ENCODE measurements around the gene DENND1A.

The DENND1A gene

GRCh38 chr9:123484130-123484529 is 445.8 kb downstream of the DENND1A start:
- TF ChIP-seq LEF1 (IDR thresholded peaks at IDR 0.05; ENCODE audit: borderline replicate concordance) (no peak), BHLHE40 (IDR thresholded peaks at IDR 0.05; ENCODE audit: borderline replicate concordance) (no peak), TARDBP (IDR thresholded peaks at IDR 0.05) (no peak), FOXA1 (IDR thresholded peaks at IDR 0.05) (no peak), FOXK2 (IDR thresholded peaks at IDR 0.05) (no peak), L3MBTL2 (conservative IDR thresholded peaks at IDR 0.05) (no peak), ZNF384 (IDR thresholded peaks at IDR 0.05) (no peak), SP1 (IDR thresholded peaks at IDR 0.05) (no peak)
- no peak for DNase-seq (ENCODE audit: extremely low spot score)
- CTCF ChIA-PET: no interaction called here
- POLR2A ChIA-PET: no interaction called here

GRCh38 chr9:123483191-123483803 is 446.6 kb downstream of the DENND1A start:
- POLR2A ChIA-PET: no interaction called here
- CTCF ChIA-PET: no interaction called here
- TF ChIP-seq HDGF (IDR thresholded peaks at IDR 0.05; ENCODE audit: borderline replicate concordance) (no peak), ARNT (IDR thresholded peaks at IDR 0.05) (no peak), LEF1 (IDR thresholded peaks at IDR 0.05; ENCODE audit: borderline replicate concordance) (no peak), CTBP1 (IDR thresholded peaks at IDR 0.05; ENCODE audit: borderline replicate concordance) (no peak), FOXM1 (IDR thresholded peaks at IDR 0.05; ENCODE audit: borderline replicate concordance) (no peak), PKNOX1 (IDR thresholded peaks at IDR 0.05) (no peak), ZNF384 (IDR thresholded peaks at IDR 0.05) (no peak), TARDBP (IDR thresholded peaks at IDR 0.05) (no peak), NFRKB (IDR thresholded peaks at IDR 0.05) (no peak), SP1 (IDR thresholded peaks at IDR 0.05) (no peak), FOXK2 (IDR thresholded peaks at IDR 0.05) (no peak), FOXA1 (IDR thresholded peaks at IDR 0.05) (no peak)
- DNase-seq (ENCODE audit: extremely low spot score): no peak

DNA sequence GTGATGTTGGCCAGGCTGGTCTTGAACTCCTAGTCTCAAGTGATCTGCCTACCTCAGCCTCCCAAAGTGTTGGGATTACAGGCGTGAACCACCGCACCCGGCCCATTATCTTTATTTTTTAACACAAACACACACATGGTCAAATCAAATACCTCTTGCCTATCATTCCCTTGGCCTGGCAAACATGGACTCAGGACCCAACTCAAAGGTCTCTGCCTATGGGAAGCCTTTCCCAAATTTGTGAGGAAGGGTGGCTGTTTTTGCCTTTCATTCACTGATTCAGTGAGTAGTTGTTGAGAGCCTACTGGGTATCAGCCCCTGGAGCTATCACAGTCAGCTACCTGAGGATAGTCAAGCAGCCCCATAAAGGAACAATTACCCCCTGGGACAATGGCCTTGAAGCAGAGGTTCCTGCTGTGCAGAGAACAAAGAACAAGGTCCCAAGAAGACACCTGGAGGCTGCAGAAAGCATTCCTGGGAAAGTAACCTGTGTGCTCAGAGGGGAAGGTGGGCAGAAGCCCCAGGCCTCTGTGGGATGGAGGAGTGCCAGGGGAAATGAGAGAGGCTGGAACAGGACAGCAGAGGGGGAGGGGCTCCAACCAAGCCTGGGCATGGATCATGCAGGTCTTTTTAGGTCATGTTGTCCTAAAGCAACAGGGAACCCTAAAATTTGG is 447.5 kb downstream of the DENND1A start:
- no peak for DNase-seq (ENCODE audit: extremely low spot score)
- ChIA-PET POLR2A (no interaction called here), CTCF (no interaction called here)
- TF ChIP-seq HDGF (IDR thresholded peaks at IDR 0.05; ENCODE audit: borderline replicate concordance): no peak
- TF ChIP-seq PKNOX1 (IDR thresholded peaks at IDR 0.05): no peak
- no peak for TF ChIP-seq ZNF384 (IDR thresholded peaks at IDR 0.05)
- no peak for TF ChIP-seq BHLHE40 (IDR thresholded peaks at IDR 0.05; ENCODE audit: borderline replicate concordance)
- TF ChIP-seq L3MBTL2 (conservative IDR thresholded peaks at IDR 0.05): no peak
- no peak for TF ChIP-seq FOXK2 (IDR thresholded peaks at IDR 0.05)

- no peak for TF ChIP-seq ELF4 (IDR thresholded peaks at IDR 0.05)
- DNase-seq (ENCODE audit: extremely low spot score): no peak
- POLR2A ChIA-PET: no interaction called here
- CTCF ChIA-PET: no interaction called here
Observed at GRCh38 chr9:123481209-123481865, 448.6 kb downstream of the DENND1A start.

GRCh38 chr9:123480791-123481190 is 449.1 kb downstream of the DENND1A start:
- ChIA-PET POLR2A (no interaction called here), CTCF (no interaction called here)
- TF ChIP-seq ZNF384 (IDR thresholded peaks at IDR 0.05): no peak
- no peak for TF ChIP-seq TARDBP (IDR thresholded peaks at IDR 0.05)
- no peak for TF ChIP-seq ARNT (IDR thresholded peaks at IDR 0.05)
- no peak for TF ChIP-seq NFRKB (IDR thresholded peaks at IDR 0.05)
- no peak for TF ChIP-seq ELF4 (IDR thresholded peaks at IDR 0.05)
- TF ChIP-seq CTBP1 (IDR thresholded peaks at IDR 0.05; ENCODE audit: borderline replicate concordance): no peak
- no peak for TF ChIP-seq FOXK2 (IDR thresholded peaks at IDR 0.05)
- no peak for TF ChIP-seq PKNOX1 (IDR thresholded peaks at IDR 0.05)
- TF ChIP-seq FOXM1 (IDR thresholded peaks at IDR 0.05; ENCODE audit: borderline replicate concordance): no peak
- TF ChIP-seq HDGF (IDR thresholded peaks at IDR 0.05; ENCODE audit: borderline replicate concordance): no peak
- TF ChIP-seq FOXA1 (IDR thresholded peaks at IDR 0.05): no peak
- TF ChIP-seq BHLHE40 (IDR thresholded peaks at IDR 0.05; ENCODE audit: borderline replicate concordance): no peak
- TF ChIP-seq SP1 (IDR thresholded peaks at IDR 0.05): no peak
- TF ChIP-seq SUZ12 (IDR thresholded peaks at IDR 0.05): no peak
- no peak for DNase-seq (ENCODE audit: extremely low spot score)

- ChIA-PET CTCF (no interaction called here), POLR2A (no interaction called here)
- TF ChIP-seq L3MBTL2 (conservative IDR thresholded peaks at IDR 0.05) (no peak), FOXA1 (IDR thresholded peaks at IDR 0.05) (no peak), BHLHE40 (IDR thresholded peaks at IDR 0.05; ENCODE audit: borderline replicate concordance) (no peak), NFRKB (IDR thresholded peaks at IDR 0.05) (no peak), TARDBP (IDR thresholded peaks at IDR 0.05) (no peak), ELF4 (IDR thresholded peaks at IDR 0.05) (no peak), ZNF384 (IDR thresholded peaks at IDR 0.05) (no peak), HDGF (IDR thresholded peaks at IDR 0.05; ENCODE audit: borderline replicate concordance) (no peak), PKNOX1 (IDR thresholded peaks at IDR 0.05) (no peak), LEF1 (IDR thresholded peaks at IDR 0.05; ENCODE audit: borderline replicate concordance) (no peak)
- no peak for DNase-seq (ENCODE audit: extremely low spot score)
Observed at GRCh38 chr9:123480096-123480495, 449.8 kb downstream of the DENND1A start.

Measured in HEK293T (cell line).